Stimulated activated CD4-positive, alpha-beta T cell treated with anti-CD3 and anti-CD28 coated beads, Interleukin-4, amount 100 ng/mL, for 4 hours (primary cell): Measurements from ENCODE around the gene MRPS12.

Source experiments
- DNase-seq, 2 experiments: peaks; one replicate each; pipeline ENCODE4 v3.0.0-alpha.2; 2020

The MRPS12 gene

DNA sequence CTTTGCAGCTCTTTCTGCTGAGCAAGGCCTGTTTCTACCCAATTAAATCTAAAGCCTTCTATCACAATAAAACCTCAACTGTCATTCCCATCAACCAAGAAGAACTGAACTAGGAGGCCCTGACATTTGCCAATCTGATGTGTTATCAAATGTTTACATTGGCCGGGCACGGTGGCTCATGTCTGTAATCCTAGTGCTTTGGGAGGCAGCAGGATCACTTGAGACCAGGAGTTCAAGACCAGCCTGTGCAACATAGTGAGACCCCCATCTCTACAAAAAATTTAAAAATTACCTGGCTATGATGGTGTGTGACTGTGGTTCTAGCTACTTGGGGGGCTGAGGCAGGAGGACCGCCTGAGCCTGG is 47.6 kb downstream of the MRPS12 start:
- DNase-seq, result no peak

DNA sequence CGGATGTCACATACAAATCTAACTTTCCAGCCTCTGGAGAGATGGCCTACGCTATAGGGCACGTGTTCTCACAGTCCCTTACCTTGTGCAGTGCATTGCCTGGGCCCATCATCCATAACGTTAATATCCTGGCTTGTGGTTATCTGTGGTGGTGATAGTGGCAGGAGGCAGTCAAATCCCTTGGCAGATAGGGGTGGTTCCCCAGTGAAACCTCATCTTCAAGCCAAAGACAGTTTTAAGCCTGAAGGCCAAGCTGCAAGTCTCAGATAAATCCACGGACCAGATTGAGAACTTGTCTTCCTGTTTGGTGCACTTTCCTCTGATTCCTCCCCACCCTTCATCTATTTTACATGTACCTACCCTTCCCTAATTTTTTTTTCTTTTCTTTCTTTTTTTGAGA is 49.1 kb downstream of the MRPS12 start:
- DNase-seq, result no peak

GRCh38 chr19:38980583-38981374 is 50.0 kb downstream of the MRPS12 start:
- DNase-seq, result no peak
